ENCODE data around the gene PTPRC. TPM values are rescaled to one million over a fixed set of nuclear protein-coding genes. Genes with fewer than 3 reads are reported as not detected.

Gene PTPRC
- total RNA-seq, 2 experiments from 2014 or later, result 475 to 499 TPM

- TF ChIP-seq CTCF (IDR thresholded peaks at IDR 0.05), result no peak
- Mint-ChIP-seq H3K27ac (peak overlapping the region; percentile 87), H3K36me3 (ENCODE audit: low read depth) (peaks cover 69% of the 10 kb centered on the region), H3K4me3 (peak overlapping the region; percentile 6), H3K27me3 (no peaks in the 10 kb centered on the region), H3K9me3 (no peaks in the 10 kb centered on the region), H3K4me1 (ENCODE audit: low read depth) (peaks cover 82% of the 10 kb centered on the region)
- CTCF ChIA-PET, result no interaction called here
- DNase-seq (no peak), ATAC-seq (peak; percentile 76)
- POLR2A ChIA-PET, result no interaction called here
- intact Hi-C loops (cut with micrococcal nuclease), result no loop called here
Measured at GRCh38 chr1:198693321-198693720, 54.5 kb downstream of the PTPRC start.

GRCh38 chr1:198694542-198694941 is 55.7 kb downstream of the PTPRC start:
- ATAC-seq (no peak), DNase-seq (no peak)
- Mint-ChIP-seq H3K27ac (peak overlapping the region; percentile 87), H3K36me3 (ENCODE audit: low read depth) (peaks cover 73% of the 10 kb centered on the region), H3K27me3 (no peaks in the 10 kb centered on the region), H3K4me1 (ENCODE audit: low read depth) (peaks cover 81% of the 10 kb centered on the region), H3K9me3 (no peaks in the 10 kb centered on the region), H3K4me3 (no peak overlapping the region)
- TF ChIP-seq CTCF (IDR thresholded peaks at IDR 0.05), result no peak
- ChIA-PET POLR2A (no interaction called here), CTCF (interaction anchor here (1.0 kb wide), 1 partner anchor 13 kb away, joined by 3 read pairs; no protein-coding TSS in a partner anchor)
- intact Hi-C loops (cut with micrococcal nuclease), result no loop called here

- no peak overlapping the region for H3K4me3 Mint-ChIP-seq
- no peaks in the 10 kb centered on the region for H3K9me3 Mint-ChIP-seq
- no peak for TF ChIP-seq CTCF (IDR thresholded peaks at IDR 0.05)
- peaks cover 77% of the 10 kb centered on the region for H3K36me3 Mint-ChIP-seq (ENCODE audit: low read depth)
- intact Hi-C loops (cut with micrococcal nuclease), result no loop called here
- ATAC-seq (no peak), DNase-seq (no peak)
- CTCF ChIA-PET, result no interaction called here
- peak overlapping the region; percentile 23 for H3K27ac Mint-ChIP-seq
- POLR2A ChIA-PET, result interaction anchor here (1.0 kb wide), 1 partner anchor 46 kb away, joined by 3 read pairs; no protein-coding TSS in a partner anchor
- peaks cover 82% of the 10 kb centered on the region for H3K4me1 Mint-ChIP-seq (ENCODE audit: low read depth)
- H3K27me3 Mint-ChIP-seq, result no peaks in the 10 kb centered on the region
Measured at GRCh38 chr1:198696211-198696610, 57.4 kb downstream of the PTPRC start.

GRCh38 chr1:198699167-198700015 is 60.6 kb downstream of the PTPRC start:
- ATAC-seq (peak; percentile 81), DNase-seq (peak; percentile 86)
- peaks cover 81% of the 10 kb centered on the region for H3K36me3 Mint-ChIP-seq (ENCODE audit: low read depth)
- ChIA-PET CTCF (interaction anchor here (0.7 to 1.5 kb wide), 7 partner anchors 9 to 33 kb away, joined by 3 to 7 read pairs (median 3); no protein-coding TSS in a partner anchor), POLR2A (interaction anchor here (1.5 to 2.2 kb wide), 2 partner anchors 10 to 17 kb away, joined by 3 to 7 read pairs; no protein-coding TSS in a partner anchor)
- H3K4me3 Mint-ChIP-seq, result peak overlapping the region; percentile 36
- intact Hi-C loops (cut with micrococcal nuclease), result no loop called here
- peak overlapping the region; percentile 82 for H3K27ac Mint-ChIP-seq
- H3K27me3 Mint-ChIP-seq, result no peaks in the 10 kb centered on the region
- peak; percentile 79 for TF ChIP-seq CTCF (IDR thresholded peaks at IDR 0.05)
- peaks cover 79% of the 10 kb centered on the region for H3K4me1 Mint-ChIP-seq (ENCODE audit: low read depth)
- no peaks in the 10 kb centered on the region for H3K9me3 Mint-ChIP-seq

GRCh38 chr1:198700016-198700392 is 61.2 kb downstream of the PTPRC start:
- H3K4me3 Mint-ChIP-seq, result no peak overlapping the region
- DNase-seq, result no peak
- ATAC-seq, result no peak
- no peaks in the 10 kb centered on the region for H3K9me3 Mint-ChIP-seq
- H3K36me3 Mint-ChIP-seq (ENCODE audit: low read depth), result peaks cover 82% of the 10 kb centered on the region
- ChIA-PET CTCF (interaction anchor here (1.0 to 1.9 kb wide), 6 partner anchors 9 to 26 kb away, joined by 3 to 11 read pairs (median 5); no protein-coding TSS in a partner anchor), POLR2A (interaction anchor here (1.5 to 2.2 kb wide), 2 partner anchors 11 to 16 kb away, joined by 3 to 7 read pairs; no protein-coding TSS in a partner anchor)
- no peak for TF ChIP-seq CTCF (IDR thresholded peaks at IDR 0.05)
- H3K27me3 Mint-ChIP-seq, result no peaks in the 10 kb centered on the region
- H3K4me1 Mint-ChIP-seq (ENCODE audit: low read depth), result peaks cover 80% of the 10 kb centered on the region
- peak overlapping the region; percentile 82 for H3K27ac Mint-ChIP-seq
- intact Hi-C loops (cut with micrococcal nuclease), result no loop called here

Measured in activated CD8-positive, alpha-beta T cell treated with anti-CD3 and anti-CD28 coated beads for 36 hours (primary cell).